Measurements from ENCODE around the gene PLOD2.

The PLOD2 gene

DNA sequence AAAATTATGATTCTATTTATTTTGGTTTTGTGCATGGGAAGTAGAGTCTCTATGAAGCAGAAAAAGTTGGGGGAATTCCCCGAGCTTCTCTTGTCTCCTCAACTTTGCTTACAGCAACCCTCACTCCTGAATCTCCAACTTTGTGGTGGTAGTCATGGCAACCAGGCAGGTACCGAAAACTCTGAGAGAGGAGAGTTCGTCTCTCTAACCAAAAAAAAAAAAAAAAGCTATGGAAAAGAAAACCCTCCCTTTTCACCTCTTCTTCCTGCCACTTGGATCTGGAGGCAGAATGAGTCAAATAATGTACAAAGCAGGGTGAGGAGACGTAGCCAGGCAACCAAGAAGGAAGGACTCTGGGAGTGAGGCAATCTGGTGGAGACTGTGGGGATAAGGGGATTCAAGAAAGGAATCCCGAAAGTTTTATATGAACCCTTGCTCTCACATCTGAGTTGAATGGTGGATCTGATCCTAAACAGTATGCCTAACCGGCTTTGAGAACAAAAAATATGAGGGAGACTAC, 108.1 kb downstream of the PLOD2 start:
- FAIRE-seq: no peak
- no peak for DNase-seq (ENCODE audit: insufficient read length, low spot score)

DNA sequence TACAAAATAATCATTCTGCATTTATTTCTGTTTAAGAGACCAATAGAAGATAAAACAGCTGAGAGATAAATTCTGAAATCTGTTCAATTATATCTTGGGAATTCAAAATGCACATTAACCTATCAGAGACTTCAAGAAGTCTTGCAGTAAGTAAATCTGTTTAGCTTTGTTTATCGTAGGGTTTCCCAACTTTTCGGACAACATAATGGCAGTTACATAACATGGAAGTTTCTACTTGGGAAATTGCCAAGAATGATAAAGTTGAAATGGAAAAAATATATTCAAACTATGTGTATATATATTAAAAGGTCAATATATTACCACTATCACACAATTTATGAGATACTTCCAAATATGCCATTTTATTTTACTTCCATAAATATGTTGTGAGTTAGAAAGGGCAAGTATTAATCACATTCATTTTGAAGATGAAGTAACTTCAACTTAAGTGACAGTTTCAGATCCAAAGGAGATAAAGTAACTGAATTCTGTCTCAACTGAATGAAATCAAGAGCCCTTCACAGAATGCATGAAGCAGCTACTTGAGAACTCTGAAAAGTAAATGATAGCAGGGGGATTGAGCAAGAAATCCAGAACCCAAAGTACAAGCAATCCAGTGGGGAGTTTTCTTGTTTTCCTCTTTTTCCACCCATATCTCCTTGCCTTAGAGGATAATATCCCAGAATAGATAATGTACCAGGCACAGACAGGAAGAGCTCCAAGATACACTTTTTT, 108.8 kb downstream of the PLOD2 start:
- no peak for DNase-seq (ENCODE audit: insufficient read length, low spot score)
- FAIRE-seq: no peak

DNA sequence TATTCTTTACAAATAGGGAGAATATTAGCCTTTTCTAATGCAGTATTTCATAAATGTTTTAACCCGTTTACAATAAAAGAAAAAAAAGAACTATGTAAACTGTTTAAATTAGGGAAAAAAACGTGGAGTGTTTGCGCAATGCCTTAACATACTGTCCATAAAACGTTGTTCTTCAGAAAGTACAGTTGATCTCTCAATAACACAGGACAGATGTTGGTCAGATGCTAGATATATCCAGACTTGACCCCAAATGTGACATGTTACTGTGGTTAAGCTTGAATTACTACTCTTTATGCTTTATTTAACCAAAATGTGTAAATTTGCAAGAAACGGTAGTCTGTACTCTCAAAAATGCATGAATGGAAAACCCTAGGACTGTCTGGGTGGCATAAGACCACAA, 110.3 kb downstream of the PLOD2 start:
- DNase-seq (ENCODE audit: insufficient read length, low spot score) (no peak), FAIRE-seq (no peak)

DNA sequence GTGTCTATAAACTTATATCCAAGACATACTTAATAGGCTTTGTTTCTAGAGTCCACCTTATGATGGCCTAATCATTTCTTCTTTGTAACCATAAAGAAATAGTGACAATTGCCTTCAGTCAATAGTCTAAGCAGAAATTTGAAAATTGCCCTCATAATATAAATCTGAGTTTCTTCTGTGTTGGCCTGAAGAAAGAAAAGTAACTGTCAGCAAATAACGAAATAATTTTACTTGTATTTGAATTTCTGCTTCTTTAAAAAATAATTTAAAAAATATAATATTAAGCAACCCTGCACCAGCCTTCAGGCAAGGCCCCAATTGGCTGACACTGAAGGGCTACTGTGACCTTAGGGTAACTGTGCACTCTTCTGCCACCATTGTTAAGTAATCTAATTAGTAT, 113.5 kb downstream of the PLOD2 start:
- FAIRE-seq: no peak

DNA sequence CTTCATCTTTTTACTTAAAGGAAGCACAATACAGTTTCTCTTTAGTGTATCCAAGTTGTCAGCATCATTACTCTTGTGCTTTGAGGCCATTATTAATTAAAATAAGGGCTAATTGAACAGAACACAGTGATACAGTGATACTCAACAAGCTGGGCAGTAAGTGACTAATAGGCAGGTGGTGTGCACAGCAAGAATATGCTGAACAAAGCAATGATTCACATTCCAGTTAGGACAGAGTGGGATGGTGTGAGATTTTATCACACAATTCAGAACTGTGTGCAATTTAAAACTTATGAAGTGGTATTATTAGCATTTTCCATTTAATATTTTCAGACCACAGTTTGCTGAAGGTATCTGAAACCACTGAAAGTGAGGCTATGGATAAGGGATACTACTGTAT, 116.9 kb downstream of the PLOD2 start:
- FAIRE-seq (no peak), DNase-seq (ENCODE audit: insufficient read length, low spot score) (no peak)

More for the DNA sequence above, 113.5 kb downstream of the PLOD2 start:
- DNase-seq (ENCODE audit: insufficient read length, low spot score): no peak

DNA sequence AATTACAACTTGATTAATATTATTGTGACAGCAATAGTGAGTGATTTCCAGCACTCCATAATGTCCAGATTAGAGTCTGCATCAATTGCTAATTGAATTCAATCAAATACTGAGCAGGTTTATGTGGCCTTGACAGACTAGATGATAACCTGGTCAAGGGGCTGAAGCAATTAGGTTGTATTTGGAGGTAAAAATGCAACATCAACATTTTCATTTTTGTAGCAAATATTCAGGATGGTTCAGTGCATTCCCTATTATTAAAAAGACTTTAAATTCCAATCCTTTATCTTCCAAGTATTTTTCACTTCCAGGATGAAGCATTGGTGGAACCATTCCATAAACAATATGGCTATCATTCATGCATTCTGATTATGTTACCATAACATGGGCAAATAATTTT, 120.4 kb downstream of the PLOD2 start:
- DNase-seq (ENCODE audit: insufficient read length, low spot score): no peak
- no peak for FAIRE-seq

DNA sequence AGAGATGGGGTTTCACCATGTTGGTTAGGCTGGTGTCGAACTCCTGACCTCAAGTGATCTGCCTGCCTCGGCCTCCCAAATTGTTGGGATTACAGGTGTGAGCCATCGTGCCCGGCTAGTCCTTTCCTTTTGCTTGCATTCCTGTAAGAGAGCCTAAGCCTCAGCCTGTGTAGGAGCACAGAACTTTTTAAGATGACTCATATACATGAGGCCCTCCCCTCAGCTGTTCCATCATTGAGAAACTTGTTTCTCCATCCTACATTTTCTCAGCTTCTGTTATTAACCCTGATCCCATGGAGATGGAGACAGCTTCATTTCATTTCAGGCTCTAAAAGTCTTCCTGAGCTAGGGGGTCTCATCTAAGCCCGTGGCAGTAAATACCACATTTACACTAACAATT, 123.3 kb downstream of the PLOD2 start:
- FAIRE-seq (no peak), DNase-seq (ENCODE audit: insufficient read length, low spot score) (no peak)

DNA sequence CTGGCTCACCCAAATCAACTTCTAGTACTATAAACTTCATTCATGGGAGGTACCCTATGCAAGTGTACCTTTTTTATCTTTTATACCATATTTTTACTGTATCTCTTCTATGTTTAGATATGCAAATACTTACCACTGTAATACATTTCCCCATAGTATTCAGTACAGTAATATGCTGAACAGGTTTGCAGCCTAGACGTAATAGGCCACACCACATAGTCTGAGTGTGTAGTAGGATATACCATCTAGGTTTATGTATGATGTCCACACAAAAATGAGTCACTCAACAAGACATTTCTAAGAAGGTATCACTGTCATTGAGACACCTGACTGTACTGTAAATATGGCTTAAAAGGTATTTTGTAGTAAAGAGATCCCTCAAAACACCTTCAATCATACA, 124.7 kb downstream of the PLOD2 start:
- DNase-seq (ENCODE audit: insufficient read length, low spot score): no peak
- no peak for FAIRE-seq

DNA sequence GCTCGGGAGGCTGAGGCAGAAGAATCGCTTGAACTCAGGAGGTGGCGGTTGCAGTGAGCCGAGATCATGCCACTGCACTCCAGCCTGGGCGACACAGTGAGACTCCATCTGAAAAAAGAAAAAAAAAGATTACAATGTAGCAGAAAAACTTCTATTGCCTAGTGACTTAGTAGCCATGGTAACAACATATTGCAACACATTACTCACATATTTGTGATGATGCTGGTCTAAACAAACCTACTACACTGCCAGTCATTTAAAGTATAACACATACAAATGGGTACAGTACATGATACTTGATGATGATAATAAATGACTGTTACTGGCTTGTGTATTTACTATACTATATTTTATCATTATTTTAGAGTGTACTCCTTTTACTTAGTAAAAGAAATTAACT, 125.6 kb downstream of the PLOD2 start:
- FAIRE-seq: no peak

DNA sequence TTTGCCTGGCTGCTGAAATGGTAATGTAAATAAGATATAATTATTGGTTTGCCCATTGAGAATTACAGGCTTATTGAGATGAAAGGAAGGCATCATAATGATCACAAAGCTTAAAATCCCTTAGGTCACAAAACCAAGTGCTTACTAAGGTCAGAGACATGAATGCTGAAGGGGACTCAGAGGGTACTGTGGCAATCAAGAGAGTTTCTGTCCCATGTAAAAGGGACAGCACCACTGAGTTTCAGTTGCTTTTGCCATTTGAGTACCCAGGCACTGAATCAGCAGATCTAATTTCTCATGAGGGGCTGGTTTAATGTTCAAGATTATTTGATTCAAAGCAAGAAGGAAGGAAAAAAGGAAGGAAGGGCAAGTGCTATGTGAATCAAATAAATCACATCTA, 127.0 kb downstream of the PLOD2 start:
- FAIRE-seq: no peak

More for the DNA sequence above, 125.6 kb downstream of the PLOD2 start:
- no peak for DNase-seq (ENCODE audit: insufficient read length, low spot score)

DNA sequence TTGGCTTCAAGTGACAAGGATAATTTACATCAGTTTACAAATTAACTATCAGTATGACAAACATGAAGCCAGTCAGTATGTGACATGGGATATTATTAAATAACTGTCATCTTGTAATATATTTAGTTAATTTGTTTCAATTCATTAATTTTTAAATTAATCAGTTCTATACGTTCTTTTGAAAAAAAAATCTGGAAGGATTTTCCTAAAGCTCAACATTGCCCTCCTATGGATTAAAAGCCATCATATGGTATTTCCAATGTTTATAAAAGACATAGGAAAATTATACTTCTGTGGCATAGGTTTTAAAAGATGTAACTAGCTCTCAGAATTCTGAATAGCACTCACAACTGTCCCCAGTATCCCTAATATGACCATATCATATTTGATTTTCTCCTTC, 134.4 kb downstream of the PLOD2 start:
- no peak for DNase-seq (ENCODE audit: insufficient read length, low spot score)

More for the DNA sequence above, 127.0 kb downstream of the PLOD2 start:
- no peak for DNase-seq (ENCODE audit: insufficient read length, low spot score)

DNA sequence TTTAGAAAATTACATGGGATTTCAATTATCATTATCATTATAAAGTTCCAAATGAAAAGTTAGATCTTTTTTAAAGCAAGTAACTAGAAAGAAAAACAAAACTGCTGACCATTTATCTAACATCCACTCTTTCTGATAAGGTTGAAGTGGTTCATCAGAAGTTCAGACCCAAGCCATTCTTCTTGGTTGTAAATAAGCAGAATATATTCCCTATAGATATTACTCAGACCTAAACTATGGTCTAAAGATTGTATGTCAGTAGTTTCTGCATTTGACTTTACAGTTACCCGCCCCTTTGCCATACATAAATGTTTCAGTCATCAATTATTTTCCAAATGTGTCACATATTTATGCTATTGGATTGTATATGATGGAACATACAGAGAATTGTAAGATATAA, 136.7 kb downstream of the PLOD2 start:
- no peak for FAIRE-seq
- DNase-seq (ENCODE audit: insufficient read length, low spot score): no peak

More for the DNA sequence above, 134.4 kb downstream of the PLOD2 start:
- FAIRE-seq: no peak

DNA sequence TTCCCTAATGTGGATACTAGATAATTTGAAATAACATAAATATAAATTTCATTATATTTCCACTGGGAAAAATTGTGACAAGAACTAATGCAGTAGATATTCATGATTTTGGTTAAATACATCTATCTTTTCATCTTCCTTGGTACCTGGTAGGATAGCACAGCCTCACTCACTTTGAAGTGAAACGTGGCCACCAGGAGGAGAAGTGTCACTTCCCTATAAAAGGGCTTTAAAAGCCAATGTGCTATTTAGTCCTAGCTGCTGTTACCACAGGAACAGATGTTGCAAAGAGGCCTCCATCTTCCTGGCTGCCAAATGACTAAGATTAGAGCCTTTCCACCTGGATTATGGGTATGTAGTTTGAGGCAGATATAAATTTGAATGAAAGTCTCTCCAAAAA, 140.0 kb downstream of the PLOD2 start:
- DNase-seq (ENCODE audit: insufficient read length, low spot score): no peak

DNA sequence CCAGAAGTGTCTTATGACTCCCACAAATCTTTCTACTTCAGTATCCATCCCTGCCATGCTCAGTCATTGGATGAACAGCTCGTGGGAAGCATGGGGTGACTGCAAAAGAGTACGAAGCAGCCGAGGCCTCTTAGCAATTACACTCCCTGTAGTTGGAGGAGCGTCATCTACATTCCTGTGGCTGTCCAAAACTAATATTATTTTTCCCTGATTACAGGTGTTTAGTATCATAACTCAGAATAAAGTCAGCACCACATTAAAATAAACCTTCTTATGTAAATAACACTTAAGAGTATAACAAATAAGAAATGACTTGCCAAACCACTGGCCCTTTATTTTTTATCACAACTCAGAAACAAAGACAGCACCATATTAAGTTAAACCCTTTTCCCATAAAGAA, 141.5 kb downstream of the PLOD2 start:
- FAIRE-seq: no peak
- no peak for DNase-seq (ENCODE audit: insufficient read length, low spot score)

More for the DNA sequence above, 140.0 kb downstream of the PLOD2 start:
- no peak for FAIRE-seq

Data from HTR-8/SVneo (cell line).